Measurements from ENCODE around the gene NXPH3. TPM values are rescaled to one million over a fixed set of nuclear protein-coding genes. Genes with fewer than 3 reads are reported as not detected.

The NXPH3 gene
- polyA plus RNA-seq, 1 donor: 0.52 TPM

- WGBS (ENCODE audit: insufficient coverage, low lambda C conversion rate): 93% methylated on average over 3 of the region's 7 CpGs
- Histone ChIP-seq H3K4me1 (ENCODE audit: control insufficient read depth, insufficient read depth, low read length) (no peaks in the 10 kb centered on the region), H3K36me3 (ENCODE audit: control insufficient read depth, insufficient read depth, low read length) (peaks cover 69% of the 10 kb centered on the region), H3K4me3 (ENCODE audit: low read length) (no peak overlapping the region), H3K27ac (ENCODE audit: low read length) (no peak overlapping the region), H3K9me3 (ENCODE audit: control insufficient read depth, low read depth, low read length) (no peaks in the 10 kb centered on the region), H3K27me3 (ENCODE audit: control insufficient read depth, insufficient read depth, low read length) (no peaks in the 10 kb centered on the region)
- DNase-seq: no peak
Observed at GRCh38 chr17:49604314-49604869, 28.7 kb downstream of the NXPH3 start.

- Histone ChIP-seq H3K27ac (ENCODE audit: low read length) (no peak overlapping the region), H3K4me1 (ENCODE audit: control insufficient read depth, insufficient read depth, low read length) (no peaks in the 10 kb centered on the region), H3K27me3 (ENCODE audit: control insufficient read depth, insufficient read depth, low read length) (no peaks in the 10 kb centered on the region), H3K4me3 (ENCODE audit: low read length) (no peak overlapping the region), H3K36me3 (ENCODE audit: control insufficient read depth, insufficient read depth, low read length) (peaks cover 59% of the 10 kb centered on the region), H3K9me3 (ENCODE audit: control insufficient read depth, low read depth, low read length) (no peaks in the 10 kb centered on the region)
- no peak for DNase-seq
- WGBS (ENCODE audit: insufficient coverage, low lambda C conversion rate): no CpG with 5 or more reads among the region's 5 CpGs
Observed at GRCh38 chr17:49610883-49611584, 35.4 kb downstream of the NXPH3 start.

- H3K27ac ChIP-seq (ENCODE audit: low read length): no peak overlapping the region
- no CpG with 5 or more reads among the region's 1 CpG for WGBS (ENCODE audit: insufficient coverage, low lambda C conversion rate)
Observed at GRCh38 chr17:49612726-49613125, 37.1 kb downstream of the NXPH3 start.

GRCh38 chr17:49613182-49613800 lies 37.6 kb downstream of the NXPH3 start:
- no peaks in the 10 kb centered on the region for H3K27me3 ChIP-seq (ENCODE audit: control insufficient read depth, insufficient read depth, low read length)
- WGBS (ENCODE audit: insufficient coverage, low lambda C conversion rate): no CpG with 5 or more reads among the region's 1 CpG
- no peak for DNase-seq
- peaks cover 50% of the 10 kb centered on the region for H3K36me3 ChIP-seq (ENCODE audit: control insufficient read depth, insufficient read depth, low read length)
- no peak overlapping the region for H3K4me3 ChIP-seq (ENCODE audit: low read length)
- H3K9me3 ChIP-seq (ENCODE audit: control insufficient read depth, low read depth, low read length): no peaks in the 10 kb centered on the region
- peaks cover 10% of the 10 kb centered on the region for H3K4me1 ChIP-seq (ENCODE audit: control insufficient read depth, insufficient read depth, low read length)
- no peak overlapping the region for H3K27ac ChIP-seq (ENCODE audit: low read length)

More at GRCh38 chr17:49612726-49613125, 37.1 kb downstream of the NXPH3 start:
- no peaks in the 10 kb centered on the region for H3K9me3 ChIP-seq (ENCODE audit: control insufficient read depth, low read depth, low read length)
- H3K36me3 ChIP-seq (ENCODE audit: control insufficient read depth, insufficient read depth, low read length): peaks cover 54% of the 10 kb centered on the region
- peaks cover 5% of the 10 kb centered on the region for H3K4me1 ChIP-seq (ENCODE audit: control insufficient read depth, insufficient read depth, low read length)
- DNase-seq: no peak
- H3K27me3 ChIP-seq (ENCODE audit: control insufficient read depth, insufficient read depth, low read length): no peaks in the 10 kb centered on the region
- no peak overlapping the region for H3K4me3 ChIP-seq (ENCODE audit: low read length)

- DNase-seq: no peak
- Histone ChIP-seq H3K27me3 (ENCODE audit: control insufficient read depth, insufficient read depth, low read length) (no peaks in the 10 kb centered on the region), H3K4me3 (ENCODE audit: low read length) (no peak overlapping the region), H3K4me1 (ENCODE audit: control insufficient read depth, insufficient read depth, low read length) (peaks cover 18% of the 10 kb centered on the region), H3K27ac (ENCODE audit: low read length) (no peak overlapping the region), H3K36me3 (ENCODE audit: control insufficient read depth, insufficient read depth, low read length) (peaks cover 47% of the 10 kb centered on the region), H3K9me3 (ENCODE audit: control insufficient read depth, low read depth, low read length) (no peaks in the 10 kb centered on the region)
- WGBS (ENCODE audit: insufficient coverage, low lambda C conversion rate): 100% methylated on average over 1 of the region's 3 CpGs
Observed at GRCh38 chr17:49616086-49616485, 40.4 kb downstream of the NXPH3 start.

GRCh38 chr17:49616601-49617131 lies 41.0 kb downstream of the NXPH3 start:
- no peaks in the 10 kb centered on the region for H3K9me3 ChIP-seq (ENCODE audit: control insufficient read depth, low read depth, low read length)
- WGBS (ENCODE audit: insufficient coverage, low lambda C conversion rate): no CpG with 5 or more reads among the region's 10 CpGs
- DNase-seq: no peak
- no peaks in the 10 kb centered on the region for H3K27me3 ChIP-seq (ENCODE audit: control insufficient read depth, insufficient read depth, low read length)
- H3K4me1 ChIP-seq (ENCODE audit: control insufficient read depth, insufficient read depth, low read length): peaks cover 18% of the 10 kb centered on the region
- peaks cover 48% of the 10 kb centered on the region for H3K36me3 ChIP-seq (ENCODE audit: control insufficient read depth, insufficient read depth, low read length)
- H3K4me3 ChIP-seq (ENCODE audit: low read length): no peak overlapping the region
- H3K27ac ChIP-seq (ENCODE audit: low read length): no peak overlapping the region

- Histone ChIP-seq H3K4me1 (ENCODE audit: control insufficient read depth, insufficient read depth, low read length) (peaks cover 18% of the 10 kb centered on the region), H3K27me3 (ENCODE audit: control insufficient read depth, insufficient read depth, low read length) (no peaks in the 10 kb centered on the region), H3K4me3 (ENCODE audit: low read length) (no peak overlapping the region), H3K9me3 (ENCODE audit: control insufficient read depth, low read depth, low read length) (no peaks in the 10 kb centered on the region), H3K27ac (ENCODE audit: low read length) (peak overlapping the region; percentile 55), H3K36me3 (ENCODE audit: control insufficient read depth, insufficient read depth, low read length) (peaks cover 56% of the 10 kb centered on the region)
- peak; percentile 57 to 72 for DNase-seq
- WGBS (ENCODE audit: insufficient coverage, low lambda C conversion rate): no CpG with 5 or more reads among the region's 3 CpGs
Observed at GRCh38 chr17:49618028-49618611, 42.4 kb downstream of the NXPH3 start.

GRCh38 chr17:49621420-49621819 lies 45.7 kb downstream of the NXPH3 start:
- Histone ChIP-seq H3K4me3 (ENCODE audit: low read length) (no peak overlapping the region), H3K27ac (ENCODE audit: low read length) (no peak overlapping the region), H3K27me3 (ENCODE audit: control insufficient read depth, insufficient read depth, low read length) (no peaks in the 10 kb centered on the region), H3K36me3 (ENCODE audit: control insufficient read depth, insufficient read depth, low read length) (peaks cover 38% of the 10 kb centered on the region), H3K4me1 (ENCODE audit: control insufficient read depth, insufficient read depth, low read length) (peaks cover 18% of the 10 kb centered on the region), H3K9me3 (ENCODE audit: control insufficient read depth, low read depth, low read length) (no peaks in the 10 kb centered on the region)
- no peak for DNase-seq

- H3K27ac ChIP-seq (ENCODE audit: low read length): no peak overlapping the region
Observed at GRCh38 chr17:49621946-49622529, 46.4 kb downstream of the NXPH3 start.

GRCh38 chr17:49624896-49625295 lies 49.2 kb downstream of the NXPH3 start:
- no peak for DNase-seq
- peaks cover 24% of the 10 kb centered on the region for H3K36me3 ChIP-seq (ENCODE audit: control insufficient read depth, insufficient read depth, low read length)
- H3K27ac ChIP-seq (ENCODE audit: low read length): no peak overlapping the region
- no peak overlapping the region for H3K4me3 ChIP-seq (ENCODE audit: low read length)
- H3K27me3 ChIP-seq (ENCODE audit: control insufficient read depth, insufficient read depth, low read length): no peaks in the 10 kb centered on the region
- H3K4me1 ChIP-seq (ENCODE audit: control insufficient read depth, insufficient read depth, low read length): no peaks in the 10 kb centered on the region
- no peaks in the 10 kb centered on the region for H3K9me3 ChIP-seq (ENCODE audit: control insufficient read depth, low read depth, low read length)
- WGBS (ENCODE audit: insufficient coverage, low lambda C conversion rate): no CpG with 5 or more reads among the region's 3 CpGs

More at GRCh38 chr17:49621946-49622529, 46.4 kb downstream of the NXPH3 start:
- Histone ChIP-seq H3K27me3 (ENCODE audit: control insufficient read depth, insufficient read depth, low read length) (no peaks in the 10 kb centered on the region), H3K4me3 (ENCODE audit: low read length) (no peak overlapping the region), H3K36me3 (ENCODE audit: control insufficient read depth, insufficient read depth, low read length) (peaks cover 35% of the 10 kb centered on the region), H3K9me3 (ENCODE audit: control insufficient read depth, low read depth, low read length) (no peaks in the 10 kb centered on the region), H3K4me1 (ENCODE audit: control insufficient read depth, insufficient read depth, low read length) (peaks cover 18% of the 10 kb centered on the region)
- DNase-seq: no peak
- no CpG with 5 or more reads among the region's 2 CpGs for WGBS (ENCODE audit: insufficient coverage, low lambda C conversion rate)

Measured in large intestine (tissue), 3 donors.